Astrocyte (in vitro differentiated cells and primary cell): Measurements from ENCODE around the gene JAM3.

Experiments
- CTCF ChIP-seq: IDR thresholded peaks from 2 replicates; pipeline ENCODE4 v1.5.1; 2011; ENCODE audit warnings: low read depth, mild to moderate bottlenecking, inconsistent platforms, low read length, moderate library complexity; ENCODE audit not compliant: insufficient read depth
- EZH2 ChIP-seq: IDR thresholded peaks from 2 replicates; pipeline ENCODE4 v1.6.1; 2012; ENCODE audit warnings: mild to moderate bottlenecking, low read length, inconsistent platforms; ENCODE audit not compliant: insufficient read depth

- TF ChIP-seq CTCF (no peak), EZH2 (no peak)
Measured at GRCh38 chr11:134060316-134060715, 8.6 kb upstream of the JAM3 start.
